ENCODE measurements around the gene CRYL1. TPM values are rescaled to one million over a fixed set of nuclear protein-coding genes. Genes with fewer than 3 reads are reported as not detected.

CRYL1 gene
- total and polyA plus RNA-seq, 2 of the 8 experiments (the other 6 are each of a cell fraction or from before 2014, with no cell fraction given) = 1.9 to 6.4 TPM

- H3K9ac ChIP-seq (replicated peaks in 1 of 4; ENCODE audit: extremely low read depth in 1 of 4, low read depth in 3 of 4, low read length in 3 of 4) = no peak overlapping the region
- H2BK5ac ChIP-seq (ENCODE audit: low read depth, low read length) = no peak overlapping the region
- POLR2A ChIA-PET (ENCODE audit: partially characterized antibody) = no interaction called here
- H2BK120ac ChIP-seq (replicated peaks; ENCODE audit: low read depth, low read length) = no peak overlapping the region
- WGBS, 2 experiments (ENCODE audit: extremely low coverage in 1 of 2, insufficient coverage in 1 of 2, insufficient read length in 1 of 2, insufficient replicate concordance in 2 of 2, low coverage in 1 of 2, low lambda C conversion rate in 2 of 2, missing lambda C conversion rate in 1 of 2) = 83% methylated on average over 4 of the region's 4 CpGs; no CpG with 5 or more reads in 1 of the 2 experiments
- CTCF ChIA-PET (ENCODE audit: partially characterized antibody) = no interaction called here
- H3K79me1 ChIP-seq (ENCODE audit: low read depth, low read length) = no peaks in the 10 kb centered on the region; the same call in 1 of the 2 replicates
- no peak overlapping the region for H3K4me2 ChIP-seq (ENCODE audit: insufficient read depth in 1 of 2, low read depth in 2 of 2, low read length in 2 of 2)
- no peaks in the 10 kb centered on the region for H3K23me2 ChIP-seq (ENCODE audit: low read depth, low read length)
- FAIRE-seq (no peak), DNase-seq (ENCODE audit: low read depth in 1 of 2, low spot score in 2 of 2) (no peak)
- no peak overlapping the region for H4K8ac ChIP-seq (ENCODE audit: extremely low read depth, insufficient read depth, low read length)
- H2AFZ ChIP-seq (ENCODE audit: low read length) = no peak overlapping the region
- no peaks in the 10 kb centered on the region for H3K79me2 ChIP-seq (ENCODE audit: control insufficient read depth in 1 of 2, insufficient read depth in 2 of 2, low read length in 2 of 2)
- H4K5ac ChIP-seq (ENCODE audit: insufficient read length, low read depth, low read length) = no peak overlapping the region
- no peak overlapping the region for H3K56ac ChIP-seq (replicated peaks; ENCODE audit: insufficient read length, low read depth, low read length)
- no peak overlapping the region for H2BK12ac ChIP-seq (ENCODE audit: low read depth, low read length)
- H3K18ac ChIP-seq (ENCODE audit: extremely low read depth, low read length) = no peak overlapping the region
- no peak overlapping the region for H3K14ac ChIP-seq (ENCODE audit: insufficient read length)
- no peaks in the 10 kb centered on the region for H3K9me3 ChIP-seq (ENCODE audit: insufficient read depth in 2 of 2, low read depth in 1 of 2, low read length in 1 of 2)
- H3K36me3 ChIP-seq (ENCODE audit: control insufficient read depth in 2 of 4, insufficient read depth in 4 of 4, low read length in 3 of 4) = no peaks in the 10 kb centered on the region
- no peak overlapping the region for H2AK5ac ChIP-seq (ENCODE audit: low read depth, low read length)
- no peak overlapping the region for H3K4me3 ChIP-seq (ENCODE audit: extremely low read depth in 1 of 4, insufficient read depth in 2 of 4, low read depth in 3 of 4, low read length in 4 of 4)
- H4K20me1 ChIP-seq (replicated peaks in 1 of 2; ENCODE audit: control insufficient read depth in 1 of 2, insufficient read depth in 2 of 2, low read length in 2 of 2) = no peaks in the 10 kb centered on the region
- H3K27me3 ChIP-seq (replicated peaks in 1 of 4; ENCODE audit: control insufficient read depth in 3 of 4, extremely low read depth in 1 of 4, insufficient read depth in 3 of 4, low read length in 3 of 4) = no peaks in the 10 kb centered on the region; a peak in 1 of 7 replicates
- H3K23ac ChIP-seq (ENCODE audit: insufficient read length) = no peak overlapping the region
- H3K4me1 ChIP-seq (replicated peaks in 1 of 4; ENCODE audit: control insufficient read depth in 3 of 4, insufficient read depth in 4 of 4, low read length in 3 of 4) = peaks cover 0 to 10% (median 2%) of the 10 kb centered on the region in 4 experiments; a peak in 3 of 7 replicates
- H2BK15ac ChIP-seq (ENCODE audit: low read length) = no peak overlapping the region
- no peak overlapping the region for H2BK20ac ChIP-seq (ENCODE audit: low read length)
- H4K91ac ChIP-seq (replicated peaks; ENCODE audit: insufficient read length, low read length) = no peak overlapping the region
- H3K27ac ChIP-seq (ENCODE audit: low read depth, low read length) = no peak overlapping the region
- no peak overlapping the region for H3K4ac ChIP-seq (replicated peaks; ENCODE audit: insufficient read length, low read depth, low read length)
- TF ChIP-seq GTF2F1 (IDR thresholded peaks at IDR 0.05; ENCODE audit: borderline replicate concordance, low read depth, low read length) = no peak
- TF ChIP-seq TEAD4 (IDR thresholded peaks at IDR 0.05; ENCODE audit: low read depth, low read length) = no peak
- TF ChIP-seq JUND (IDR thresholded peaks at IDR 0.05; ENCODE audit: low read length) = no peak
- no peak for TF ChIP-seq EGR1 (IDR thresholded peaks at IDR 0.05; ENCODE audit: borderline replicate concordance, low read depth, low read length)
- TF ChIP-seq GABPA (IDR thresholded peaks at IDR 0.05; ENCODE audit: borderline replicate concordance, insufficient read depth, low read length) = no peak
- no peak for TF ChIP-seq POU5F1 (IDR thresholded peaks at IDR 0.05; ENCODE audit: low read depth, low read length)
- no peak for TF ChIP-seq CHD2 (IDR thresholded peaks at IDR 0.05; ENCODE audit: low read length)
- no peak for TF ChIP-seq RFX5 (IDR thresholded peaks at IDR 0.05; ENCODE audit: borderline replicate concordance, low read depth, low read length)
- no peak for TF ChIP-seq MAFK (IDR thresholded peaks at IDR 0.05; ENCODE audit: low read depth, low read length)
- no peak for TF ChIP-seq RBBP5 (IDR thresholded peaks at IDR 0.05; ENCODE audit: borderline replicate concordance, low read depth, low read length)
- no peak for TF ChIP-seq CHD1 (IDR thresholded peaks at IDR 0.05; ENCODE audit: low read depth, low read length)
- TF ChIP-seq BRCA1 (IDR thresholded peaks at IDR 0.05; ENCODE audit: low read depth, low read length) = no peak
- no peak for TF ChIP-seq SAP30 (IDR thresholded peaks at IDR 0.05; ENCODE audit: insufficient read depth, insufficient replicate concordance, low read length)
- TF ChIP-seq SIN3A (conservative IDR thresholded peaks at IDR 0.05 in 1 of 2, IDR thresholded peaks at IDR 0.05 in 1 of 2; ENCODE audit: low read depth in 1 of 2, low read length in 2 of 2) = no peak
- TF ChIP-seq CTBP2 (IDR thresholded peaks at IDR 0.05; ENCODE audit: borderline replicate concordance, insufficient read depth, insufficient read length, low read length) = no peak
Observed at GRCh38 chr13:20439261-20439660, 86.4 kb downstream of the CRYL1 start.
